BJ (cell line): Measurements from ENCODE around the gene KCNJ18. TPM values are rescaled to one million over a fixed set of nuclear protein-coding genes. Genes with fewer than 3 reads are reported as not detected.
"Not testable (repeated sequence)": the region's sequence is repeated elsewhere in the genome, so short reads cannot be mapped to it uniquely, and the experiment has no call there.

ENCODE experiments used
- CTCF ChIA-PET: fragments of 350-600 bp; formaldehyde crosslinking; extraction: SDS; loops from one replicate; lab custom pipeline; 2021; ENCODE audit warnings: antibody characterized with exemption, inconsistent platforms; lab: Yijun Ruan, JAX
- POLR2A ChIA-PET: fragments of 300-600 bp; sonication (Branson Sonifier 250); formaldehyde crosslinking; extraction: SDS; loops from one replicate; lab custom pipeline; 2021; ENCODE audit warnings: antibody characterized with exemption; lab: Charles Lee
- DNase-seq: peaks from one replicate; pipeline ENCODE4 v3.0.0-alpha.2; 2011; ENCODE audit warnings: low read depth
- H3K27me3 ChIP-seq: 2 replicates; pipeline ENCODE4 v1.6.0; 2011; ENCODE audit warnings: low read length; ENCODE audit not compliant: control insufficient read depth, insufficient read depth
- H3K36me3 ChIP-seq: 2 replicates; pipeline ENCODE4 v1.5.1; 2011; ENCODE audit warnings: low read length; ENCODE audit not compliant: control insufficient read depth, insufficient read depth
- H3K4me3 ChIP-seq: 2 replicates; pipeline ENCODE4 v1.5.1; 2011; ENCODE audit warnings: low read depth, mild to moderate bottlenecking, control low read depth, low read length
- CTCF ChIP-seq: IDR thresholded peaks from 2 replicates; pipeline ENCODE4 v1.5.1; 2011; ENCODE audit warnings: low read depth, mild to moderate bottlenecking, control low read depth, inconsistent platforms, low read length, moderate library complexity; ENCODE audit not compliant: insufficient read depth
- polyA plus RNA-seq: library from polyadenylated mRNA; depleted of rRNA; stranded (reverse); fragments of >200 nt; gene quantifications from 2 replicates; pipeline ENCODE4 v1.2.3, GENCODE V29; 2011

Gene KCNJ18
- polyA plus RNA-seq, 1 experiment = not detected

- H3K4me3 ChIP-seq, CTCF ChIA-PET, DNase-seq, H3K36me3 ChIP-seq, H3K27me3 ChIP-seq, POLR2A ChIA-PET: not testable (repeated sequence)
Observed at GRCh38 chr17:21684384-21684783, 7.9 kb upstream of the KCNJ18 start.

- H3K36me3 ChIP-seq, H3K4me3 ChIP-seq, POLR2A ChIA-PET, DNase-seq, CTCF ChIA-PET, H3K27me3 ChIP-seq: not testable (repeated sequence)
Observed at GRCh38 chr17:21685061-21685795, 7.1 kb upstream of the KCNJ18 start.

- TF ChIP-seq CTCF = no peak
- DNase-seq = no peak
- CTCF ChIA-PET = no interaction called here
- POLR2A ChIA-PET = no interaction called here
- H3K4me3 ChIP-seq = no peak overlapping the region
- H3K27me3 ChIP-seq = no peaks in the 10 kb centered on the region
- no peaks in the 10 kb centered on the region for H3K36me3 ChIP-seq
Observed at GRCh38 chr17:21686165-21687015, 5.9 kb upstream of the KCNJ18 start.

GRCh38 chr17:21687136-21687953, 5.0 kb upstream of the KCNJ18 start:
- ChIA-PET POLR2A (no interaction called here), CTCF (no interaction called here)
- no peak for TF ChIP-seq CTCF
- Histone ChIP-seq H3K4me3 (no peak overlapping the region), H3K36me3 (no peaks in the 10 kb centered on the region), H3K27me3 (no peaks in the 10 kb centered on the region)
- no peak for DNase-seq

GRCh38 chr17:21688293-21688949, 3.9 kb upstream of the KCNJ18 start:
- no peak for DNase-seq
- ChIA-PET CTCF (no interaction called here), POLR2A (no interaction called here)
- no peaks in the 10 kb centered on the region for H3K36me3 ChIP-seq
- no peak overlapping the region for H3K4me3 ChIP-seq
- no peak for TF ChIP-seq CTCF
- no peaks in the 10 kb centered on the region for H3K27me3 ChIP-seq
